NCI-H1092 treated with DMSO at 0.1 percent for 48 hours (cell line): Measurements from ENCODE around the gene CHST7.
A peak's percentile ranks its signal among the peaks of the same experiment; 100 is the strongest.

Experiments used
- DNase-seq: peaks from one replicate; lab custom pipeline; 2025; lab: John Stamatoyannopoulos, UW

CHST7 gene

DNA sequence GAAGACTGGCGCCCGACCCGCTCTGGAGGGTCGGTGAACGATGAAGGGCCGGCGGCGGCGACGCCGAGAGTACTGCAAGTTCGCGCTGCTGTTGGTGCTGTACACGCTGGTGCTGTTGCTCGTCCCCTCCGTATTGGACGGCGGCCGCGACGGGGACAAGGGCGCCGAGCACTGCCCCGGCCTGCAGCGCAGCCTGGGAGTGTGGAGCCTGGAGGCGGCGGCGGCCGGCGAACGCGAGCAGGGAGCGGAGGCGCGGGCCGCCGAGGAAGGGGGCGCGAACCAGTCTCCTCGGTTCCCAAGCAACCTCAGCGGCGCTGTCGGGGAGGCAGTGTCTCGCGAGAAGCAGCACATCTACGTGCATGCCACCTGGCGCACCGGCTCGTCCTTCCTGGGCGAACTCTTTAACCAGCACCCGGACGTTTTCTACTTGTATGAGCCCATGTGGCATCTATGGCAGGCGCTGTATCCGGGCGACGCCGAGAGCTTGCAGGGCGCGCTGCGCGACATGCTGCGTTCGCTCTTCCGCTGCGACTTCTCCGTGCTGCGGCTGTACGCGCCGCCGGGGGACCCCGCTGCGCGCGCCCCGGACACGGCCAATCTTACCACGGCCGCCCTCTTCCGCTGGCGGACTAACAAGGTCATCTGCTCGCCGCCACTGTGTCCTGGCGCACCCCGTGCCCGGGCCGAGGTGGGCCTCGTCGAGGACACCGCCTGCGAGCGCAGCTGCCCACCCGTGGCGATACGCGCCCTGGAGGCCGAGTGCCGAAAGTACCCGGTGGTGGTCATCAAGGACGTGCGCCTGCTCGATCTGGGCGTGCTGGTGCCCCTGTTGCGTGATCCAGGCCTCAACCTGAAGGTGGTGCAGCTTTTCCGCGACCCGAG is 568 bp downstream of the CHST7 start:
- DNase-seq = peak; percentile 71

DNA sequence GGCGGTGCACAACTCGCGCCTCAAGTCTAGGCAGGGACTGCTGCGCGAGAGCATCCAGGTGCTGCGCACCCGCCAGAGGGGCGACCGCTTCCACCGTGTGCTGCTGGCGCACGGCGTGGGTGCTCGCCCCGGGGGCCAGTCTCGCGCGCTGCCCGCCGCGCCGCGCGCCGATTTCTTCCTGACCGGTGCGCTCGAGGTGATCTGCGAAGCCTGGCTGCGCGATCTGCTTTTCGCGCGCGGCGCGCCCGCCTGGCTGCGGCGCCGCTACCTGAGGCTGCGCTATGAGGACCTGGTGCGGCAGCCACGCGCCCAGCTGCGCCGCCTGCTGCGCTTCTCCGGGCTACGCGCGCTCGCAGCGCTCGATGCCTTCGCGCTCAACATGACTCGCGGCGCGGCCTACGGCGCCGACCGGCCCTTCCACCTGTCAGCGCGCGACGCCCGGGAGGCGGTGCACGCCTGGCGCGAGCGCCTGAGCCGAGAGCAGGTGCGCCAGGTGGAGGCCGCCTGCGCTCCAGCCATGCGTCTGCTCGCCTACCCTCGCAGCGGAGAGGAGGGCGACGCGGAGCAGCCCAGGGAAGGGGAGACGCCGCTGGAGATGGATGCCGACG is 1.3 kb downstream of the CHST7 start:
- peak; percentile 42 for DNase-seq

DNA sequence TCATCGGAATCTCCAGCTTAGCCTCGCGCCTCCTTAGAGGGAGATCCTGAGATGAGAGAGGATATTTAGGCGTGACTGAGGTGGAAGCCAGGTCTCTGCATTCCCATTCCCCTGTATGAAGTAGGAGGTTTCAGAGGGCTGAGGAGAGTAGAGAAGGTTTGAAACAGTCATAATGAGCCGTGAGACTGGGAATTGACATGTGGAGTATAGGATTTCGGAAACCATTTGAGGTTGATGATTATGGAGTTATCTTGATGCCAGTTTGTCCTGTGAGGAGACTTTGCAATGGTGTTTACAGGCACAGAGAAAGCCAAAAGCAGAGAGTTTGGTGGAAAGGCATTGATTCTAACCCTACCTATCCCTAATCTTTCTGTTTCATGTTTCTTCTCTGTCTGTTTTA is 2.0 kb downstream of the CHST7 start:
- no peak for DNase-seq

DNA sequence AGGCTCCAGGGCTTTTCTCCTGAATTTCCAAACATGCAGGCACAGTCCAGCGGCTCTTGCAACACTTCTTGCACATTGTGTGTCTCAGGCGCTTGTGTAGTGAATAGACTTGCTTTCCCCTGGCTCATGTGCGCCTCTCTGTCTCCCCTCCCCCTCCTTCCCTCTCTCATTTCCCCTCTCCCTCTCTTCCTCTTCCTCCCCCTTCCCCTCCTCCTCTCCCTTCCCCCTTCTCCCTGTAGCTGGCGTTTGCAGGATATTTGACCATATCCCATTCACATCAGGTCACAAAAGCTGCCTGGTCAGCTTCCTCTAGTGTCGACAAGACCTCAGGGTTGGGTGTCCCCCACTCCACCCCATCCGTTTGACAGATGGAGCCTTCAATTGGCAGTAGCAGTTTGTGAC is 2.4 kb downstream of the CHST7 start:
- DNase-seq = peak; percentile 8

DNA sequence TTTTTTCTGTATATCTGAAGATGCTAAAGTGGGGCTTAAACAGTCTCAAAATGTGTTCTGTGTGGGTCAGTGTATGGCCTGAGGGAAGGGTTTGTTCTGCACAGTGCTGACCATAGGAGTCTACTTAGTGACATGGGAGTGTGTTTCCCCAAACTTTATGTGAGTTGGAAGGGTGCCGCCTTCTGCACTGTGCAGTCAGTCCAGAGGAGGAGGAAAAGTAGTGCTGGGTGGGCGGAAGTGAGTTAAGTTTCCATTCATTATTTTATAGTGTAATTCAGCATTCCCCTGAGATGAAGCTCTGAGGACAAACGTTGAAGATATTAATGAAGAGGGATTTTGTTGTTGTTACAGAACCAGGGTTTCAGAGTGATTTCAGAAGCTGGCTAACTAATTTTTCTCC is 2.9 kb downstream of the CHST7 start:
- DNase-seq = no peak

DNA sequence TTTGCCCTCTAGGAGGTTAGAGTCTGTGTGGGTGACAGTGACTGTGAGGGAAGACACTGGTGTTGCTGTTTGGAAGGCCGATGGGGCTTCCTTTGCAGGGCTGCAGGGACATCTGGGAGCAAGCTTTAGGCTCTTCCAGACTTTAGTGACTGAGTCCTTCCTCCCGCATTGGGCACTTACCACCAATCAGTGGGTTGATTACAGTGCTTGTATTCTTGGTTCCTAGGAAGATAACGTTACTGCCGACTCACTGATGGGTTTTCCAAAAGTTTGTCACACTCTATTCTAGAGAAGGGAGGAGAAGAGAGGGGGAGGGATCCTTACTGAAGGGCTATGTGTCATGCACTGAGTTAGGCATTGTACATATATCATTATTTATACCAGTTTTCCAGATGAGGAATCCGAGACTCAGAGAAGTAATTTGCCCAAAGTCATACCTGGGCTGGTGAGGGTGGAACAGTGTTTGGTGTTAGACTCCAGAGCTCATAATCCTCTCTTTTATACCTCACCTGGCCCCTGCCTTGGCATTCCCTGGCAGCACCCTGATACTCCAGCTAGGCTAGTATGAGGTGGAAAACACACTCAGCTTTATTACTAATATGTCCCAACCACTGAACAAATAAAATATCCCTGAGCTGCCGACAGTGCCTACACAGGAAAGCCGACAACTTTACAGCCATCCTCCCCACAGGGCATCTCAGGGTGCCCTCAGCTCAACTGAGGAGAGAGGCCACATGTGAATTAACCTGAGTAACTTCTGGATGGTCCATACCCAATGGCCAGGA is 3.8 kb downstream of the CHST7 start:
- DNase-seq = no peak

DNA sequence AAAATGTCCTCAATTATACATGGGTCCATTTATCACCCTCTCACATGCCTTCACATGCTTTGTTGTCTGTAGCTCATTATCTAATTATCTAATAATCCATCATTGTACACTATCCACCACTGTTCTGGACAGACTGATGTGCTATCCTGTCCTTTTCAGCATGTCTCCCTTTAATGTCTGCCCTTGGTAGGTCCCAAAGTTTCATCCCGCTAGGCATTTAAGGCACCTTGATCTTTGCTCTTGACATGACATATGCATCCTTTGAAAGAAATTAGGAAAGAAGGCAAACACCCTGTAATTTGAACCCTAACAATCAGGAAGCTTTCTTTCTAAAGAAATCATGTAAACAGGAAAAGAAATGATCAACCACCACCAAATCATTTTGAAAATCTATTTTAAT is 5.7 kb downstream of the CHST7 start:
- no peak for DNase-seq

DNA sequence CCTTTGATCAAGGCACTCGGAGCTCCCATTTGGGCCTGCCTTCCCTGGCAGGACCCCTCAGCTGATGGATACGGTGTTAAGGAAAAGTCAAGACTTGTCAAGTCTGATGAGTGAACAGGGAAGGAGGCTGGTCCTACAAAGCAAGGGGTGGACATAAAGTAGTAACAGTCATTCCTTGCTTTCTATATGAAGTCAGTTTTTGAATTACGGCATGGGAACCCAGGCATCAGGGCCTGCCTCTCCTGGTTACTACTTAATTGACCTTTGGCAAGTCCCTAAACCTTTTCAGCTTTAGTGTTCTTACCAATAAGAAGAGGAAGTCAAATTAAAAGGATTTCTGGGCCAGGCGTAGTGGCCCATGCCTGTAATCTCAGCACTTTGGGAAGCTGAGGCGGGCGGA is 7.0 kb downstream of the CHST7 start:
- DNase-seq = no peak

DNA sequence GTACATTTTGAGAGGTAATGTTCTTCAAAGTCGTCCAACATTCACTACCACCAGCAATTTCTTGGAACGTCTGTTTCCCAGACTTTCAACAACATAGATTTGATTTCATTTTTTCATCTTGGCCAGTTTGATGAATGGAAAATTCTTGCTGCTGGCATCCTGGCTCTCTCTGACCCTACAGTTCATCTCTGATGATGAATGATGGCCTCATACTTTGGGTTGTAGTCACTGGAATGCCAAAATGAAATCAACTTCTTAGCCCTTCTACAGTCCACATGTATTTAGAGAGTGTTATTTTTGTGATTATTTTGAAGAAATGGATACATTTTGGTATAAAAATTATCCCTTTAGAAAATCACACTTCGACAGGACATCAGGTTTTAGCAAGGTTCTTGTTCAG is 8.8 kb downstream of the CHST7 start:
- no peak for DNase-seq

DNA sequence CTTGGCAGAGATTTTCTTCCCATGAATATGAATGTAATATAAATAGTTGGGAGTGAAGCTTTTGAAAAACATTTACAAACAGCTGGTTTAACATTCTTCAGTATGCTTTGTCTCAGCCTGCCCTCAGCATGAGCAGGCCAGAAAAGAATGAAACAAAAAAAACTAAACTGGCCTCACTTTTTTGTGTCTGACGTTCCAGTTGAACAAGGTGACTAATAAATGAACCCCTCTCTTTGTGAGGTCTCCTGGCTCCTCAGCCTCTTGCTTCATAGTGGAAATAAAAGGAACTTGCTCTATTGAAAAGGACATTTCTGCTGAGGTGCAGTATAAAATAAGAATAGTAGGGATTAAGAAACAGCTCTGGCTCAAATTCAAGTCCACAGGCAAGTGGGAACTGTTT is 9.4 kb downstream of the CHST7 start:
- DNase-seq = no peak

DNA sequence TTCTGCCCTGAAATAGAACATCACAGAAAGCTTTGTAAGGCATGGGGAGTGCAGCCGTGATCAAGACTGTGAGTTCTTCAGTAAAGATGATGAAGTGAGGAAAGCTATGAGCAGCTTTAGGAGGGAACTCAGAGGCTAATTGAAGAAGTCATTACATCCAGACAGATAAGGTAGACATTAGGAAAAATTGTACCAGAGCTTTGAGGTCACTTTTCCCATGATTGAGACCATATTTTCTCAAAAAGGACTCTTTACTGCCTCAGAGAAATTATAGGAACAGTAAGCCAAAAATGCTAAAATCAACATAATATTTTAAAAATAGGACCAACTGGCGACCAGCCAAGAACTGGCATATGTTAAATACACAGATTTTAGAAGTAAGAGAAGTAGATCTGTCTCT is 11.2 kb downstream of the CHST7 start:
- DNase-seq = no peak

DNA sequence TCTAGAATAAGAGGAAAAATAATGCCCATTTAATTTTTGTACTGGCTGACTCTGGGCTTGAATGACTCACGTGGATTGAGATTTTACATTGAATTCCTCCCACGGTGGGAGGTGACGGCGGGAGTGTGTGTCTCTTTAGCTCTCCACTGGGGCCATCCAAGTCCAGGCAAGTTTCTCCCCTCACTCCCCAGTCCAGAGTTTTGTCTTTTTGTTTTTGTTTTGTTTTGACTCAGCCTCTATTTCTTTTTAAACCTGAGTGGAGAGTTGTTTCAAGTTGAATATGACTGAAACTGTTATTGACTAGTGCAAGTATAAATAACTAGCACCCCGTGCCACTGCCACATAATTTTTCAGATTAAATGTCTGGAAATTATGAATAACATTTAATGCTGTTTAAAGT is 13.6 kb downstream of the CHST7 start:
- DNase-seq = no peak

DNA sequence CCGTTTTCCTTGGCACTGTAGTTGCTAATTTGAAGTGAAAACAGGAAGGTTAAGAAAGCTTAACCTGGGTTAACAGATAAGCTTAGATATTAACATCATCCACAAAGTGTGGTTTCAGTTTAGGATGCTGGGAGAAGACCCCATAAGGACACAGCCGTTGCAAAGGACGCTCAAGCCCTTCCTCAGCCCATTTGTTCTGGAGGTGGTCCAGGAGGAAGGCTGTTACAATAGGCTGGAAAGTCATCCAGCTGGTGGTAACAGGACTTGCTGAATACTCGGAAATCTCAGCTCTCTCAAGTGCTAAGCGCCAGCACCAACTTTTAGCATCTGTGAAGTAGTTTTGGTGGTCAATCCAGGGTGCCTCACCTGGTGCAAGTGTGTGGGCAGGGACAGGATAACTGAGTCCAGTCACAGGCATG is 14.2 kb downstream of the CHST7 start:
- DNase-seq = no peak

DNA sequence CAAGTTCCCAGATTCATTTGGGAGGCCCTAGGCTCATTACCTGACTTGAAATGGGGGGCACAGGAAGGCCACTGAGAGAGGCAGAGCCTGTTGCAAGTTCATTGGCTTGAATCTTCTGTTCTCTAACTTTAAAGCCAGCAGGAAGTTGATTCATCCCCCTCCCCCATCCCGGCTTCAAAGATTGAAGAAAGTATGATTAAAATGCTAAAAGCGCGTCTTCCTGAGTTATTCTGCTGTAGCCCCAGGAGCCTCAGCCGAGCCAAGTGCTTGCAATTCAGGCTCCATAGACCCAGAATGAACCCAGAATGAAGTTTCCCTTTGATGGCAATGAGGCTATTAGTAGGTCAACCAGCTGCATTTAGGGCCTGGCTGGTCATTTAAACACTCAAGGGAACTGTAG is 14.7 kb downstream of the CHST7 start:
- no peak for DNase-seq

DNA sequence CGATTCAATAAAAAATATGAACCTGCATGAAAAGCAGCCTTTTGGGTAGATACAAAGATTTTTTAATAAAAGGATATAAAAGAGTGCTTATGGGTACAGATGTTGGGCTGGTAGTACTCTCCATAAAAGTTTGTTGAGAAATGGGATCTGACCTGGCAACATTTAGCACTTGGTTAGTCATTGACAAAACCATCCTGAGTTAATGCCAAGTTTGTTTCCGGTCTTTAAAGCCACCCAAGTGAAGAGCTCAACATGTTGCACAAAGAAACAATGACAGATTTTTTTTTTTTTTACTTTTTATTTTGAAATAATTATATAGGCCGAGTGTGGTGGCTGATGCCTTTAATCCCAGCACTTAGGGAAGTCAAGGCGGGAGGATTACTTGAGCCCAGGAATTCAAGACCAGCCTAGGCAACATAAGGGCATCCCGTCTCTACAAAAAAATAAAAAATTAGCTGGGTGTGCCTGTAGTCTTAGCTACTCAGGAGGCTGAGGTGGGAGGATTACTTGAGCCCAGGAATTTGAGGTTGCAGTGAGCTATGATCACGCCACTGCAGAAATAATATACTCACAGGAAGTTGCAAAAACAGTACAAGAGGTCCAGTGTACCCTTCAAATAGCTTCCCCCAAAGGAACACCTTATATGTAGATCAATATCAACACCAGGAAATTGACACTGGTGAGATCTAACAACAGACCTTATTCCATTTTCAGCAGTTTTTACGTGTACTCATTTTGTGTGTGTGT is 16.6 kb downstream of the CHST7 start:
- DNase-seq = no peak

DNA sequence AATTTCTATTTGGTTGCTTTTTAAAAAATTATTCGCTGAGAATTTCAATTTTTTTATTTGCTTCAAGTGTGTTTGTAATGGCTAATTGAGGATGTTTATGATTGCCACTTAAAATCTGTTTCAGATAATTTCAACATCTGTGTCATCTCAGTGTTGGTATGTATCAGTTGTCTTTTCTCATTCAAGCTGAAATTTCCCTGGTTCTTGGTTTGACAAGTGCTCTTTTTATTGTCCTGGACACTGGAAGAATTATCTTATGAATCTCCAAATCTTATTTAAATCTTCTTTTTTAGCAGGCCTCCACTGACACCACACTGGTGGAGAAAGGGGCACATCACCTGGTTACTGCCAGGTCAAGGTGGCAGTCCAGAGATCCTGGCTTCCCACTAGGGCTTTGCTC is 21.5 kb downstream of the CHST7 start:
- no peak for DNase-seq

DNA sequence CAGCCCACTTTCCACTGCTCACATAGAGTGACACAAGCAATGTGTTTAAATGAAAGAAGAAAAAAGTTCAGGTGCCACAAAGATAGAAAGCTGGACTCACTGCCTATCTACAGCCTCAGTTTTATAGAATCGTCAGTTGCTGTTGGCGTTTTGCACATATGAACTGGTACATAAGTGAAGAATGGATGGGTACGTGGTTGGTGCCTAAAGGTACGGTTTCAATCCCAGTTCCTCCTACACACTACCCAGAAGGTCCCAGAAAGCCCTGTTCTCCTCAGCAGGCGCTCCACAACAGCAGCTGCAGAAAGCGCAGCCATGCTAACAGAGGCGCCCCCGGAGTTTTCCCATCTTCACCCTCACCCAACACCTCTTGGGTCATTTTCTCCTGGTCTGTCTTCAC is 23.6 kb downstream of the CHST7 start:
- no peak for DNase-seq

DNA sequence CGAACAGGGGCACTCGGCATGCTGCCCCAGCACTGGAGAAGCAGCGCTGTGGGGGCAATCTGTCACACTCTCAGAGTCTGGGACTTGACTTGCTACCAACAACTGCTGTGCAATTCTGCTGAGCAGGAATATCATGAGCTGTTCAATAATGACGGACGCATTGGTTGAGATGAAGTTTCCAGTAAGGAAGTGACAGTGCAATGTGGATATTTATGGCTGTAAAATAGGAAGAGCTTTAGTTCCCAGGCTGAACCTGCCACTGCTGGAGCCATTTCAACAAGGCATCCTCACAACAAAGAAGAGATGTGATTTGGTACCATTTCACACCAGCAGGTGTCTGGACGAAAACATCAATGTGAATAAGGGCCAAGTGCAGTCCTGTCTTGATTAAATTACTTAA is 24.2 kb downstream of the CHST7 start:
- DNase-seq = no peak

DNA sequence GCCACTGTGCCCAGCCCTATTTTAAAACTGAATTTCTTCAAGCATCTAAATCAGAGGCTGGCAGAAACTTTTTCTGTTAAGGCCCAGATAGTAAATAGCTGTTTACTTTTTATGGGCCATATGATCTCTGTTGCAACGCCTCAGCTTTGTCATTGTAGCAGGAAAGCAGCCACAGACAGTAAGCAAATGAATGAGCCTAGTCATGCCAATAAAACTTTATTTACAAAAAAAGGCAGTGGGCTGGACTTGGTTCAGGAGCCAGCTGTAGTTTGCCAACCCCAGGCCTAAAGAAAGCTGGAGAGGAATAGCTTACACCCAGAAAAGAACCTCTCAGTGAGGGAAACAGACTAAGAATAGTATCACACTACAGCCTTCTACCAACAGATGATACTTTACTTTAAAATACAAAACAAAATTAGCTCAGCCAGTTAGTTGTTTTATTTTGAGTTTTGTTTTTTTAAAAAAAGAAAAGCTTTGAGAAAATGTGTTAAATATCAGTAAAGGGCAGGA is 25.5 kb downstream of the CHST7 start:
- no peak for DNase-seq

DNA sequence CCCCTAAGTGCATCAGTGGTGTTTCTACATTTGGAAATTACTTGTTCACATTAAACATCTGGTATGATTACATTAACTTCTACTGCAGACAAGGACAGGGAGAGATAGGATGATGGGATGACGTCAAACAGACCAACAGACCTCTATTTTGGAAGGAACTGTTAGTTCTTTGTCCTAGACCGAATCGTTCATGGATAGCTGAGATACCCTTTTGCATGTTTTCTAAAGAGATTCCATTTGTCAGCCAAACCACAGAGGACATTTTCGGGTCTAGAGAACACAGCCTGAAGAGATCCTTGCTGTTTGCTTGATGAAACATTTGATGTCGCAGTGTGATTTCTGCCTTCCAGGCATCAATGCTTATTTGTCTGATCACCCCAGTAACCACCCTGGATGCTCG is 27.7 kb downstream of the CHST7 start:
- DNase-seq = no peak

DNA sequence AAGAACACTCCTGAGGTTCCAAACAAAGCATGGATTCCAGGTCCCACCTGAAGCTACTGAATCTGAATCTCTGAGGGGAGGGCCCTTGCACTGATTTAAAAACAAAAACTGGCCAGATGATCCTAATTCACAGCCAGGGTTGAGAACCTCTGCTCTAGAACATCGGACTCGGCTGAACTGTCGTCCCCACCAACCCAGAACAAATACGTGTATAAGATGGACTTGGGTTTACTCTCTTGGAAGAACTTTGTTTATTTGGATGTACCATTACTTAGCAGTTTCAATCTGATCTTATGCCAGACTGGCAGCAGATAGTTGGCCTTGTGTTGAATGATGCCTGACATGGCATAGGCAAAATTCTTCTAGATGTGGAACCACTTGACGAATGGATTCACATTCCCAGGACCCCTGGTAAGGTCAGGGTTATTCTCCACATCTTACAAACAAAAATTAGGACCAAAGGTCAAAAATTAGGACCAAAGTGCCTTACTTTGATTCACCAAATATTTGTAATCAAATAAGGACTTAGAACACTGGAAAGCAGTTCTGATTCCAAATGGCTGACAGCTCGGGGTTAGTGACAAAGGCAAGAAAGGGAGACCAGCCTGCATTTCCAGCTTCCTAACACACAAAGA is 29.0 kb downstream of the CHST7 start:
- DNase-seq = no peak

DNA sequence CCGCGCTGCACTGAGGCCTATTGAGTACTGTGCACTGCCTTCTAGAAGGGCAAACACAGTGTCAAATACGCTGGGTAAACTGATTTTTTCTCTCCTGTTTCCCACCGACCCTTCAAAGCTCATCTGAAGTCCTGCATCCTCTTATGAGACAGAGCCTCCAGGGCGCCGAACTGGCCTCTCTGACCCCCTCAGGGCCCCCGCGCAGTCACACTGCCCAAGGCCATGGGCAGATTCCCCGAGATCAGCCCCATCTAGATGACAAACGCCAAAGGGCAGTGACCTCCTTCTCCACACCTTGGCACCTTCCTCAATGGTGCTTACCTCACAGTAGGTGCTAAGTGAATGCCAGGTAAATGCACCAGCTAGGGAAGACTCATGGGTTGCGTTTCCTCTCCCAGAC is 34.4 kb downstream of the CHST7 start:
- no peak for DNase-seq
